ENCODE results near the gene PREPL. TPM values are rescaled to one million over a fixed set of nuclear protein-coding genes. Genes with fewer than 3 reads are reported as not detected.

PREPL gene
- polyA plus RNA-seq, 1 donor (not counting 4 experiments of a cell fraction or from before 2014, with no cell fraction given): 36.4 TPM

- H3K4me3 ChIP-seq (ENCODE audit: control insufficient read depth in 2 of 3, extremely low read depth in 1 of 3, insufficient read depth in 2 of 3, low read depth in 1 of 3, low read length in 3 of 3): no peak overlapping the region
- no peak for DNase-seq (ENCODE audit: low read depth, low spot score)
- H3K4me2 ChIP-seq (ENCODE audit: control insufficient read depth, extremely low read depth, insufficient read depth, low read depth, low read length): no peak overlapping the region
- no peak overlapping the region for H3K27ac ChIP-seq (ENCODE audit: control insufficient read depth, insufficient read depth, low read length)
- no peaks in the 10 kb centered on the region for H3K27me3 ChIP-seq (ENCODE audit: control insufficient read depth, extremely low read depth, insufficient read depth, low read length)
- H3K9me1 ChIP-seq (ENCODE audit: control insufficient read depth, extremely low read depth, insufficient read depth, low read length): no peaks in the 10 kb centered on the region
- H3K9ac ChIP-seq (ENCODE audit: control insufficient read depth, extremely low read depth, insufficient read depth, low read length): no peak overlapping the region
- FAIRE-seq: no peak
- no peak for TF ChIP-seq EZH2 (IDR thresholded peaks at IDR 0.05; ENCODE audit: low read length)
- TF ChIP-seq, protein P1, sequence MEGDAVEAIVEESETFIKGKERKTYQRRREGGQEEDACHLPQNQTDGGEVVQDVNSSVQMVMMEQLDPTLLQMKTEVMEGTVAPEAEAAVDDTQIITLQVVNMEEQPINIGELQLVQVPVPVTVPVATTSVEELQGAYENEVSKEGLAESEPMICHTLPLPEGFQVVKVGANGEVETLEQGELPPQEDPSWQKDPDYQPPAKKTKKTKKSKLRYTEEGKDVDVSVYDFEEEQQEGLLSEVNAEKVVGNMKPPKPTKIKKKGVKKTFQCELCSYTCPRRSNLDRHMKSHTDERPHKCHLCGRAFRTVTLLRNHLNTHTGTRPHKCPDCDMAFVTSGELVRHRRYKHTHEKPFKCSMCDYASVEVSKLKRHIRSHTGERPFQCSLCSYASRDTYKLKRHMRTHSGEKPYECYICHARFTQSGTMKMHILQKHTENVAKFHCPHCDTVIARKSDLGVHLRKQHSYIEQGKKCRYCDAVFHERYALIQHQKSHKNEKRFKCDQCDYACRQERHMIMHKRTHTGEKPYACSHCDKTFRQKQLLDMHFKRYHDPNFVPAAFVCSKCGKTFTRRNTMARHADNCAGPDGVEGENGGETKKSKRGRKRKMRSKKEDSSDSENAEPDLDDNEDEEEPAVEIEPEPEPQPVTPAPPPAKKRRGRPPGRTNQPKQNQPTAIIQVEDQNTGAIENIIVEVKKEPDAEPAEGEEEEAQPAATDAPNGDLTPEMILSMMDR (optimal IDR thresholded peaks at IDR 0.05 in 1 of 3, IDR thresholded peaks at IDR 0.05 in 1 of 3, conservative IDR thresholded peaks at IDR 0.05 in 1 of 3; ENCODE audit: extremely low read depth in 1 of 3, insufficient read depth in 2 of 3, low read length in 3 of 3): no peak
- dilution Hi-C loops (cut with MboI; ENCODE audit: extremely low pct_ligation_motif_present, low sequenced_read_pairs): no loop called here
- H3K36me3 ChIP-seq (ENCODE audit: control insufficient read depth in 2 of 2, extremely low read depth in 1 of 2, insufficient read depth in 2 of 2, low read length in 2 of 2): no peaks in the 10 kb centered on the region
- H3K79me2 ChIP-seq (ENCODE audit: control insufficient read depth, insufficient read depth, low read length): no peaks in the 10 kb centered on the region
- H2AFZ ChIP-seq (ENCODE audit: control insufficient read depth, low read length): no peak overlapping the region
- H3K9me3 ChIP-seq (ENCODE audit: control insufficient read depth, low read depth, low read length): no peaks in the 10 kb centered on the region
- no peaks in the 10 kb centered on the region for H3K4me1 ChIP-seq (ENCODE audit: control insufficient read depth, extremely low read depth, insufficient read depth, low read length)
- H4K20me1 ChIP-seq (ENCODE audit: control insufficient read depth, extremely low read depth, insufficient read depth, low read length): no peaks in the 10 kb centered on the region
Observed at GRCh38 chr2:44269831-44270230, 91.5 kb downstream of the PREPL start.

- Histone ChIP-seq H2AFZ (ENCODE audit: control insufficient read depth, low read length) (no peak overlapping the region), H3K9ac (ENCODE audit: control insufficient read depth, extremely low read depth, insufficient read depth, low read length) (no peak overlapping the region), H3K4me1 (ENCODE audit: control insufficient read depth, extremely low read depth, insufficient read depth, low read length) (no peaks in the 10 kb centered on the region), H3K4me2 (ENCODE audit: control insufficient read depth, extremely low read depth, insufficient read depth, low read depth, low read length) (no peak overlapping the region), H3K79me2 (ENCODE audit: control insufficient read depth, insufficient read depth, low read length) (no peaks in the 10 kb centered on the region), H3K27ac (ENCODE audit: control insufficient read depth, insufficient read depth, low read length) (no peak overlapping the region), H3K4me3 (ENCODE audit: control insufficient read depth in 2 of 3, extremely low read depth in 1 of 3, insufficient read depth in 2 of 3, low read depth in 1 of 3, low read length in 3 of 3) (no peak overlapping the region), H4K20me1 (ENCODE audit: control insufficient read depth, extremely low read depth, insufficient read depth, low read length) (no peaks in the 10 kb centered on the region), H3K9me1 (ENCODE audit: control insufficient read depth, extremely low read depth, insufficient read depth, low read length) (no peaks in the 10 kb centered on the region), H3K9me3 (ENCODE audit: control insufficient read depth, low read depth, low read length) (no peaks in the 10 kb centered on the region), H3K36me3 (ENCODE audit: control insufficient read depth in 2 of 2, extremely low read depth in 1 of 2, insufficient read depth in 2 of 2, low read length in 2 of 2) (no peaks in the 10 kb centered on the region), H3K27me3 (ENCODE audit: control insufficient read depth, extremely low read depth, insufficient read depth, low read length) (no peaks in the 10 kb centered on the region)
- DNase-seq (ENCODE audit: low read depth, low spot score) (no peak), FAIRE-seq (no peak)
- TF ChIP-seq, protein P1 (optimal IDR thresholded peaks at IDR 0.05 in 1 of 3, IDR thresholded peaks at IDR 0.05 in 1 of 3, conservative IDR thresholded peaks at IDR 0.05 in 1 of 3; ENCODE audit: extremely low read depth in 1 of 3, insufficient read depth in 2 of 3, low read length in 3 of 3): no peak
- TF ChIP-seq EZH2 (IDR thresholded peaks at IDR 0.05; ENCODE audit: low read length): no peak
- dilution Hi-C loops (cut with MboI; ENCODE audit: extremely low pct_ligation_motif_present, low sequenced_read_pairs): no loop called here
Observed at GRCh38 chr2:44267796-44268648, 93.3 kb downstream of the PREPL start.

Other genes with a start within 250 kb of the PREPL start
- gene PPM1B, start 192.6 kb downstream of the PREPL start, polyA plus RNA-seq: 14.6 to 34.5 TPM (median 23.0 TPM) in 3 replicates
- not detected in 3 replicates for gene SLC3A1, start 86.0 kb downstream of the PREPL start, polyA plus RNA-seq
- gene CAMKMT, start 453 bp upstream of the PREPL start, polyA plus RNA-seq: 6.7 to 9.9 TPM (median 8.8 TPM) in 3 replicates

All from keratinocyte (primary cell).